PFSK-1 (cell line): ENCODE measurements around the gene ETV1.

ENCODE experiments used
- FOXP2 ChIP-seq: optimal IDR thresholded peaks from 2 replicates; pipeline ENCODE3; 2011; ENCODE audit warnings: borderline replicate concordance, control low read depth, inconsistent platforms; ENCODE audit not compliant: insufficient read depth; ENCODE audit errors: extremely low read length, extremely low read depth
- POLR2AphosphoS5 ChIP-seq: IDR thresholded peaks from 2 replicates; pipeline ENCODE4 v1.6.1; 2012; ENCODE audit warnings: low read depth, mild to moderate bottlenecking, control low read depth, low read length, moderate library complexity
- SIN3A ChIP-seq: IDR thresholded peaks from 2 replicates; pipeline ENCODE4 v1.6.1; 2012; ENCODE audit warnings: mild to moderate bottlenecking, low read length, moderate library complexity, borderline replicate concordance; ENCODE audit not compliant: insufficient read depth
- TAF1 ChIP-seq: IDR thresholded peaks from 2 replicates; pipeline ENCODE4 v1.6.1; 2012; ENCODE audit warnings: low read length, control low read depth, borderline replicate concordance; ENCODE audit not compliant: insufficient read depth
- TF ChIP-seq, protein P1 (sequence below), 2 experiments: IDR thresholded peaks; 2 replicates each; pipeline versions ENCODE4 v1.6.1 to v1.8.0; 2011 to 2012; ENCODE audit warnings: low read depth in 2 of 2, low read length in 2 of 2, control low read depth in 1 of 2, inconsistent platforms in 1 of 2, mild to moderate bottlenecking in 1 of 2, moderate library complexity in 1 of 2; ENCODE audit not compliant: insufficient read depth in 1 of 2

The ETV1 gene

GRCh38 chr7:13981070-13981469, 8.4 kb downstream of the ETV1 start:
- TF ChIP-seq POLR2AphosphoS5 (peak; percentile 55; the same call in 1 of the 2 replicates), FOXP2 (no peak), SIN3A (peak; percentile 99), TAF1 (peak; percentile 39; the same call in 1 of the 2 replicates)
- TF ChIP-seq, protein P1, sequence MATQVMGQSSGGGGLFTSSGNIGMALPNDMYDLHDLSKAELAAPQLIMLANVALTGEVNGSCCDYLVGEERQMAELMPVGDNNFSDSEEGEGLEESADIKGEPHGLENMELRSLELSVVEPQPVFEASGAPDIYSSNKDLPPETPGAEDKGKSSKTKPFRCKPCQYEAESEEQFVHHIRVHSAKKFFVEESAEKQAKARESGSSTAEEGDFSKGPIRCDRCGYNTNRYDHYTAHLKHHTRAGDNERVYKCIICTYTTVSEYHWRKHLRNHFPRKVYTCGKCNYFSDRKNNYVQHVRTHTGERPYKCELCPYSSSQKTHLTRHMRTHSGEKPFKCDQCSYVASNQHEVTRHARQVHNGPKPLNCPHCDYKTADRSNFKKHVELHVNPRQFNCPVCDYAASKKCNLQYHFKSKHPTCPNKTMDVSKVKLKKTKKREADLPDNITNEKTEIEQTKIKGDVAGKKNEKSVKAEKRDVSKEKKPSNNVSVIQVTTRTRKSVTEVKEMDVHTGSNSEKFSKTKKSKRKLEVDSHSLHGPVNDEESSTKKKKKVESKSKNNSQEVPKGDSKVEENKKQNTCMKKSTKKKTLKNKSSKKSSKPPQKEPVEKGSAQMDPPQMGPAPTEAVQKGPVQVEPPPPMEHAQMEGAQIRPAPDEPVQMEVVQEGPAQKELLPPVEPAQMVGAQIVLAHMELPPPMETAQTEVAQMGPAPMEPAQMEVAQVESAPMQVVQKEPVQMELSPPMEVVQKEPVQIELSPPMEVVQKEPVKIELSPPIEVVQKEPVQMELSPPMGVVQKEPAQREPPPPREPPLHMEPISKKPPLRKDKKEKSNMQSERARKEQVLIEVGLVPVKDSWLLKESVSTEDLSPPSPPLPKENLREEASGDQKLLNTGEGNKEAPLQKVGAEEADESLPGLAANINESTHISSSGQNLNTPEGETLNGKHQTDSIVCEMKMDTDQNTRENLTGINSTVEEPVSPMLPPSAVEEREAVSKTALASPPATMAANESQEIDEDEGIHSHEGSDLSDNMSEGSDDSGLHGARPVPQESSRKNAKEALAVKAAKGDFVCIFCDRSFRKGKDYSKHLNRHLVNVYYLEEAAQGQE (IDR thresholded peaks at IDR 0.05; ENCODE audit: insufficient read depth in 1 of 2, low read depth in 2 of 2, low read length in 2 of 2) = no peak

GRCh38 chr7:13980474-13980873, 9.0 kb downstream of the ETV1 start:
- no peak for TF ChIP-seq TAF1
- TF ChIP-seq FOXP2 = no peak
- TF ChIP-seq, protein P1 (IDR thresholded peaks at IDR 0.05; ENCODE audit: insufficient read depth in 1 of 2, low read depth in 2 of 2, low read length in 2 of 2) = no peak
- TF ChIP-seq SIN3A = no peak
- TF ChIP-seq POLR2AphosphoS5 = no peak; the same call in none of the 2 replicates

DNA sequence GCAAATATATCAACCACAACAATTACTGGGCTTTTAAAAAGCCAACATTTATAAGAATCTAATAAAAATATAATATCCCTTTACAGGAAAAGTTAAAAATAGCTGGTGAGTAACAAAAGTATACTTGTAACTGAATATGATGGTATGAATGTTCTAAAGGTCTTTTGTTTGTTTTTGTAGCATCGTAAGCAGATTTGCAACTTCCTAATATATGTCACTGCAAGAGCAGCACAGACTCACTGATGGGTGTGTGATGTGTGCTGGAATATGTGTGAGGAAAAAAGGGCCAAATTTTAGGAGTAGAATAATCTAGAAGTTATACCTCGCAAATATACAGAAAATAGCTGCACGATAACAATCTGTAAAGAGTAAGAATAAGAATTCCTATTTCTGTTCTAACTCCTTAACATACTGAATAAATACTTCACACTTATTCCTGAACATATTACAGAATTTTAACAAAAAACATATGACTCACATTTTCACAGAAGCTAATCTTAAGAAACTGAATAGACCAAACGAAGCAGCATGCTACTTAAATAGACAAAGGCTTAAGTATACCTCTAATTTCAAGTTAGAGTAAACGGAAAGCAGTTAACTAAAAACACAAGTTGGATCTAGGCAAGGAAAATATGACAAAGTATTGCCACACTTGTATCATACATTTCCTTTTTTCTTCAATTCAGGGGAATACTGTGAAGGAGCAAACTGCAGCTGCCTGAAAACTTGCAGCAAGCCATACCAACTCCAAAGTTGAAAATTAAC, 9.6 kb downstream of the ETV1 start:
- no peak; the same call in none of the 2 replicates for TF ChIP-seq POLR2AphosphoS5
- TF ChIP-seq TAF1 = no peak
- TF ChIP-seq, protein P1 (IDR thresholded peaks at IDR 0.05; ENCODE audit: insufficient read depth in 1 of 2, low read depth in 2 of 2, low read length in 2 of 2) = no peak
- no peak for TF ChIP-seq FOXP2
- TF ChIP-seq SIN3A = no peak

GRCh38 chr7:13976594-13976993, 12.9 kb downstream of the ETV1 start:
- TF ChIP-seq TAF1 (no peak), POLR2AphosphoS5 (no peak)
- TF ChIP-seq, protein P1 (IDR thresholded peaks at IDR 0.05; ENCODE audit: insufficient read depth in 1 of 2, low read depth in 2 of 2, low read length in 2 of 2) = no peak

- TF ChIP-seq SIN3A (no peak), FOXP2 (no peak), POLR2AphosphoS5 (no peak), TAF1 (no peak)
- TF ChIP-seq, protein P1 (IDR thresholded peaks at IDR 0.05; ENCODE audit: insufficient read depth in 1 of 2, low read depth in 2 of 2, low read length in 2 of 2) = no peak
Observed at GRCh38 chr7:13965077-13965476, 24.4 kb downstream of the ETV1 start.
